ENCODE results near the gene TMEM131L.

GRCh38 chr4:153573221-153573620 is 107.1 kb downstream of the TMEM131L start:
- TF ChIP-seq FOXM1 (IDR thresholded peaks at IDR 0.05; ENCODE audit: borderline replicate concordance, low read depth): no peak
- no peak for TF ChIP-seq TEAD4 (IDR thresholded peaks at IDR 0.05)
- TF ChIP-seq CEBPB (IDR thresholded peaks at IDR 0.05): no peak

Data from Ishikawa (cell line).